ENCODE measurements around the gene PTPRA. TPM values are rescaled to one million over a fixed set of nuclear protein-coding genes. Genes with fewer than 3 reads are reported as not detected.

Gene PTPRA
- total and polyA plus RNA-seq, 2 donors (not counting 1 experiment from before 2014, with no cell fraction given) = 32.1 to 64.2 TPM

- peaks cover 10 to 11% of the 10 kb centered on the region in 2 donors for H3K4me1 ChIP-seq (ENCODE audit: control insufficient read depth in 2 of 2, insufficient read depth in 2 of 2, low read length in 2 of 2)
- Mint-ChIP-seq H3K4me1 (peaks cover 34% of the 10 kb centered on the region), H3K4me3 (no peak overlapping the region), H3K27me3 (no peaks in the 10 kb centered on the region), H3K27ac (peak overlapping the region; percentile 24), H3K9me3 (ENCODE audit: insufficient read depth) (no peaks in the 10 kb centered on the region)
- intact Hi-C loops (cut with micrococcal nuclease) = no loop called here
- peaks cover 34% of the 10 kb centered on the region for H4K20me1 ChIP-seq (ENCODE audit: control insufficient read depth, insufficient read depth, low read length, poor library complexity, severe bottlenecking)
- peaks cover 49% of the 10 kb centered on the region for H3K79me2 ChIP-seq (ENCODE audit: control insufficient read depth, insufficient read depth, low read length)
- ATAC-seq (ENCODE audit: low read depth) (no peak), DNase-seq (no peak)
- H3K4me3 ChIP-seq (ENCODE audit: control extremely low read depth in 1 of 5, extremely low read depth in 1 of 5, insufficient read depth in 1 of 5, low read depth in 2 of 5, low read length in 4 of 5) = no peak overlapping the region
- H2AFZ ChIP-seq (ENCODE audit: insufficient read depth, low read depth, low read length, poor library complexity, severe bottlenecking) = no peak overlapping the region
- ChIA-PET CTCF (interaction anchor here (0.7 kb wide), 1 partner anchor 42 kb away, joined by 5 read pairs; no protein-coding TSS in a partner anchor), POLR2A (no interaction called here)
- WGBS (ENCODE audit: insufficient coverage) = 43% methylated on average over 4 of the region's 7 CpGs
- no peaks in the 10 kb centered on the region for H3K27me3 ChIP-seq (replicated peaks in 1 of 4; ENCODE audit: control extremely low read depth in 1 of 4, control insufficient read depth in 3 of 4, insufficient read depth in 4 of 4, low read length in 3 of 4)
- TF ChIP-seq CTCF (IDR thresholded peaks at IDR 0.05) (no peak), EZH2 (IDR thresholded peaks at IDR 0.05; ENCODE audit: borderline replicate concordance, insufficient read depth, low read depth, low read length, poor library complexity, severe bottlenecking) (no peak)
- H3K9ac ChIP-seq (ENCODE audit: low read length) = no peak overlapping the region
- H3K9me3 ChIP-seq (ENCODE audit: control extremely low read depth in 1 of 3, control insufficient read depth in 2 of 3, insufficient read depth in 1 of 3, low read length in 2 of 3) = no peaks in the 10 kb centered on the region
- no peak overlapping the region for H3K4me2 ChIP-seq (replicated peaks; ENCODE audit: low read depth, low read length, poor library complexity, severe bottlenecking)
- no peak overlapping the region for H3K27ac ChIP-seq (ENCODE audit: low read length in 2 of 2)
- H3K36me3 ChIP-seq (replicated peaks in 1 of 2; ENCODE audit: control extremely low read depth in 1 of 2, control insufficient read depth in 1 of 2, extremely low read depth in 1 of 2, insufficient read depth in 2 of 2, low read length in 1 of 2) = peaks cover 0 to 3% of the 10 kb centered on the region in 2 experiments
Observed at GRCh38 chr20:2918096-2919049, 45.1 kb downstream of the PTPRA start.
